GM18909 (cell line): ENCODE results near the gene PTPRJ.

Experiments used
- ATAC-seq: cut with Tn5 transposase; IDR thresholded peaks from one replicate; pipeline ENCODE4 v1.9.1; 2021; ENCODE audit warnings: mild to moderate bottlenecking; ENCODE audit not compliant: unreplicated experiment, poor library complexity

Gene PTPRJ

GRCh38 chr11:48056325-48057183, 76.2 kb downstream of the PTPRJ start:
- no peak for ATAC-seq

GRCh38 chr11:48058064-48058463, 77.7 kb downstream of the PTPRJ start:
- no peak for ATAC-seq

- no peak for ATAC-seq
These were observed 78.4 kb downstream of the PTPRJ start for GRCh38 chr11:48058788-48059187.

GRCh38 chr11:48062649-48063048, 82.3 kb downstream of the PTPRJ start:
- ATAC-seq = no peak

GRCh38 chr11:48063424-48063978, 83.1 kb downstream of the PTPRJ start:
- ATAC-seq = no peak

GRCh38 chr11:48064306-48064705, 83.9 kb downstream of the PTPRJ start:
- no peak for ATAC-seq

GRCh38 chr11:48066881-48067800, 86.8 kb downstream of the PTPRJ start:
- ATAC-seq = no peak

GRCh38 chr11:48073031-48073861, 92.9 kb downstream of the PTPRJ start:
- no peak for ATAC-seq

- no peak for ATAC-seq
These were observed 94.2 kb downstream of the PTPRJ start for GRCh38 chr11:48074425-48075181.

- no peak for ATAC-seq
These were observed 95.3 kb downstream of the PTPRJ start for GRCh38 chr11:48075637-48076036.

- ATAC-seq = no peak
These were observed 96.9 kb downstream of the PTPRJ start for GRCh38 chr11:48077251-48077650.

- ATAC-seq = no peak
These were observed 98.3 kb downstream of the PTPRJ start for GRCh38 chr11:48078689-48079088.

- ATAC-seq = no peak
These were observed 99.2 kb downstream of the PTPRJ start for GRCh38 chr11:48079596-48079995.

GRCh38 chr11:48080301-48080861, 100.0 kb downstream of the PTPRJ start:
- ATAC-seq = no peak

GRCh38 chr11:48081151-48082010, 101.0 kb downstream of the PTPRJ start:
- no peak for ATAC-seq

GRCh38 chr11:48082771-48083170, 102.4 kb downstream of the PTPRJ start:
- ATAC-seq = no peak

- ATAC-seq = no peak
These were observed 103.1 kb downstream of the PTPRJ start for GRCh38 chr11:48083421-48083820.

- ATAC-seq = no peak
These were observed 105.3 kb downstream of the PTPRJ start for GRCh38 chr11:48085688-48086087.
